Keratinocyte (primary cell): Measurements from ENCODE around the gene TMEM200B.

Experiments used
- EZH2 ChIP-seq: IDR thresholded peaks from one replicate; pipeline ENCODE4 v1.6.1; 2012; ENCODE audit warnings: inconsistent platforms, mild to moderate bottlenecking, low read length, moderate library complexity
- TF ChIP-seq, protein P1 (sequence below), 3 experiments: IDR thresholded peaks in 1 of 3; conservative IDR thresholded peaks in 1 of 3; optimal IDR thresholded peaks in 1 of 3; 2 replicates in 2 of 3; 3 replicates in 1 of 3; pipeline versions ENCODE3 to v1.5.1; 2011; ENCODE audit warnings: low read length in 3 of 3, mild to moderate bottlenecking in 3 of 3, moderate library complexity in 2 of 3, control low read depth in 1 of 3, inconsistent platforms in 1 of 3; ENCODE audit not compliant: insufficient read depth in 2 of 3; ENCODE audit errors: extremely low read depth in 1 of 3

DNA sequence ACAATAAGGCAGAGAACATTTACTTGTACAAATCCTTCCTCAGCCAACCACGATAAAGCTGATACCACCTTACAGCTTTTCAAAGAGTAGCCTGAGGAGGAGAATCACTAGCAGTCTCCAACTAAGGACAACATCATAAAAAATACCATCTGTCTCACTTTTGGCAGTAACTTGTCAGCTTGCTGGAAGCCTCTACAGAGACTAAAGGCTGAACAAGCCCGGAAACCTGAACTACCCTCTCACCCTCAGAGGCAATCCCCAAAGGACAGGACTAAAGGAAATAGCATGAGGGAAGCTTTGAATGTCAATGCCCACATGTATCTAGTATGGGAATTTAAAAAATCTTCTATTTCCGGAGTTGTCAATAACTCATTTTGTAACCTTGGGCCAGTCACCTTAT is 47.4 kb upstream of the TMEM200B start:
- TF ChIP-seq, protein P1, sequence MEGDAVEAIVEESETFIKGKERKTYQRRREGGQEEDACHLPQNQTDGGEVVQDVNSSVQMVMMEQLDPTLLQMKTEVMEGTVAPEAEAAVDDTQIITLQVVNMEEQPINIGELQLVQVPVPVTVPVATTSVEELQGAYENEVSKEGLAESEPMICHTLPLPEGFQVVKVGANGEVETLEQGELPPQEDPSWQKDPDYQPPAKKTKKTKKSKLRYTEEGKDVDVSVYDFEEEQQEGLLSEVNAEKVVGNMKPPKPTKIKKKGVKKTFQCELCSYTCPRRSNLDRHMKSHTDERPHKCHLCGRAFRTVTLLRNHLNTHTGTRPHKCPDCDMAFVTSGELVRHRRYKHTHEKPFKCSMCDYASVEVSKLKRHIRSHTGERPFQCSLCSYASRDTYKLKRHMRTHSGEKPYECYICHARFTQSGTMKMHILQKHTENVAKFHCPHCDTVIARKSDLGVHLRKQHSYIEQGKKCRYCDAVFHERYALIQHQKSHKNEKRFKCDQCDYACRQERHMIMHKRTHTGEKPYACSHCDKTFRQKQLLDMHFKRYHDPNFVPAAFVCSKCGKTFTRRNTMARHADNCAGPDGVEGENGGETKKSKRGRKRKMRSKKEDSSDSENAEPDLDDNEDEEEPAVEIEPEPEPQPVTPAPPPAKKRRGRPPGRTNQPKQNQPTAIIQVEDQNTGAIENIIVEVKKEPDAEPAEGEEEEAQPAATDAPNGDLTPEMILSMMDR (optimal IDR thresholded peaks at IDR 0.05 in 1 of 3, IDR thresholded peaks at IDR 0.05 in 1 of 3, conservative IDR thresholded peaks at IDR 0.05 in 1 of 3; ENCODE audit: extremely low read depth in 1 of 3, insufficient read depth in 2 of 3, low read length in 3 of 3) = no peak
- TF ChIP-seq EZH2 = no peak
